VCaP (cell line): ENCODE measurements around the gene CDC25C.

Experiments used
- H3K27ac ChIP-seq: fragments of 450-650 bp; 2 replicates; pipeline ENCODE4 v1.5.1; 2017
- TF ChIP-seq, protein P1 (sequence below): fragments of 450-650 bp; conservative IDR thresholded peaks from 2 replicates; pipeline ENCODE4 v1.5.1; 2017; ENCODE audit warnings: mild to moderate bottlenecking, moderate library complexity

Gene CDC25C

DNA sequence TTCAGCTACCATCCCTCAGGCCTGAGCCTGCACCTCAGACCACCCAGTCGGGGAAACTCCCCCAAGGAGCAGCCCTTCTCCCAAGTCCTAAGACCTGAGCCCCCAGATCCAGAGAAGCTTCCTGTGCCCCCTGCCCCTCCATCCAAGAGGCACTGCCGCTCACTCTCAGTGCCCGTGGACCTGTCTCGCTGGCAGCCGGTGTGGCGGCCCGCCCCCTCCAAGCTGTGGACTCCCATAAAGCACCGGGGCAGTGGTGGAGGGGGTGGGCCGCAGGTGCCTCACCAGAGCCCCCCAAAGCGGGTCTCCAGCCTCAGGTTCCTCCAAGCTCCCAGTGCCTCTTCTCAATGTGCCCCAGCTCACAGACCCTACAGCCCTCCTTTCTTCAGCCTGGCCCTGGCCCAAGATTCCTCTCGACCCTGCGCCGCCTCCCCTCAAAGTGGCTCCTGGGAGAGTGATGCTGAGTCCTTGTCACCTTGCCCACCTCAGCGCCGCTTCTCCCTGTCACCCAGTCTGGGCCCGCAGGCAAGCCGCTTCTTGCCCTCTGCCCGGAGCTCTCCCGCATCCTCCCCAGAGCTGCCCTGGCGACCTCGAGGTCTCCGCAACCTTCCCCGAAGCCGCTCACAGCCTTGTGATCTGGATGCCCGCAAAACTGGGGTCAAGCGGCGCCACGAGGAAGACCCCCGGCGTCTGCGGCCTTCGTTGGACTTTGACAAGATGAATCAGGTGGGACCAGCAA, 13.5 kb upstream of the CDC25C start:
- TF ChIP-seq, protein P1, sequence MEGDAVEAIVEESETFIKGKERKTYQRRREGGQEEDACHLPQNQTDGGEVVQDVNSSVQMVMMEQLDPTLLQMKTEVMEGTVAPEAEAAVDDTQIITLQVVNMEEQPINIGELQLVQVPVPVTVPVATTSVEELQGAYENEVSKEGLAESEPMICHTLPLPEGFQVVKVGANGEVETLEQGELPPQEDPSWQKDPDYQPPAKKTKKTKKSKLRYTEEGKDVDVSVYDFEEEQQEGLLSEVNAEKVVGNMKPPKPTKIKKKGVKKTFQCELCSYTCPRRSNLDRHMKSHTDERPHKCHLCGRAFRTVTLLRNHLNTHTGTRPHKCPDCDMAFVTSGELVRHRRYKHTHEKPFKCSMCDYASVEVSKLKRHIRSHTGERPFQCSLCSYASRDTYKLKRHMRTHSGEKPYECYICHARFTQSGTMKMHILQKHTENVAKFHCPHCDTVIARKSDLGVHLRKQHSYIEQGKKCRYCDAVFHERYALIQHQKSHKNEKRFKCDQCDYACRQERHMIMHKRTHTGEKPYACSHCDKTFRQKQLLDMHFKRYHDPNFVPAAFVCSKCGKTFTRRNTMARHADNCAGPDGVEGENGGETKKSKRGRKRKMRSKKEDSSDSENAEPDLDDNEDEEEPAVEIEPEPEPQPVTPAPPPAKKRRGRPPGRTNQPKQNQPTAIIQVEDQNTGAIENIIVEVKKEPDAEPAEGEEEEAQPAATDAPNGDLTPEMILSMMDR, result no peak
- H3K27ac ChIP-seq, result no peak overlapping the region

GRCh38 chr5:138340008-138340407, 8.4 kb upstream of the CDC25C start:
- peak overlapping the region; percentile 99 for H3K27ac ChIP-seq
- TF ChIP-seq, protein P1, result no peak

- TF ChIP-seq, protein P1, result no peak
- H3K27ac ChIP-seq, result peak overlapping the region; percentile 99
These were observed 7.9 kb upstream of the CDC25C start for GRCh38 chr5:138339464-138339863.

GRCh38 chr5:138339091-138339456, 7.5 kb upstream of the CDC25C start:
- TF ChIP-seq, protein P1, result no peak
- H3K27ac ChIP-seq, result peak overlapping the region; percentile 99

DNA sequence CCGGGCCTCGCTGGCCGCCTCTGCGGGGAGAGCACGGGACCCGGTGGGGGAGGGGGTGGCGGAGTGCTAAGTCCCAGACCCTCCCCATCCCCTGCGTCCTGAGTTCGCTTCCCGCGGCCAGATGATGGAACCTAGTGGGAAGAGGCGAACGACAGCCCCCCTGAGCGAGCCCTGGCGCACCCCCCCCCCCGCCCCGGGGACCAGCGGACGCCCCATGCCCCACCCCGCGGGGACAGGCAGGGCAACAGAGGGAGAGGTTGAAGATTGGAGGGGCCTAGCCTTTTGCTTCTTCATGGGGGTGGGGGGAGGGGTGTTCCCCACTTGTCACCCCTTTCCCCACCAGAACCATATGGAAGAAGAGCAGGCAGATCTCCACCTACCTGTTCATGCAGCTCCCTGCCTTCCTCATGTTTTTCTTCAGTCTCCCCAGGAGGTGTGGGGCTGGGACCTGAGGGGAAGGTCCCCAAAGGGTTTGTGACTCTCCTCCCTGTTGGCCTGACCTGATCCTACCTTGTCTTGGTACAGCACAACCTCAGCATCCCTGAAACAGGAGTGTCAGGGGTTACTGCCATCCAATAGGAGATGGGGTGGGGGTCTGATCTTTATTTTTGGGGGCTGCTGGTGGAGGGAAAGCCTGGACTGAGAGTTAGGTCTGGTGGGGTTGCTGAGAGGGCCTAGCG, 6.9 kb upstream of the CDC25C start:
- TF ChIP-seq, protein P1, result no peak
- peak overlapping the region; percentile 99 for H3K27ac ChIP-seq

DNA sequence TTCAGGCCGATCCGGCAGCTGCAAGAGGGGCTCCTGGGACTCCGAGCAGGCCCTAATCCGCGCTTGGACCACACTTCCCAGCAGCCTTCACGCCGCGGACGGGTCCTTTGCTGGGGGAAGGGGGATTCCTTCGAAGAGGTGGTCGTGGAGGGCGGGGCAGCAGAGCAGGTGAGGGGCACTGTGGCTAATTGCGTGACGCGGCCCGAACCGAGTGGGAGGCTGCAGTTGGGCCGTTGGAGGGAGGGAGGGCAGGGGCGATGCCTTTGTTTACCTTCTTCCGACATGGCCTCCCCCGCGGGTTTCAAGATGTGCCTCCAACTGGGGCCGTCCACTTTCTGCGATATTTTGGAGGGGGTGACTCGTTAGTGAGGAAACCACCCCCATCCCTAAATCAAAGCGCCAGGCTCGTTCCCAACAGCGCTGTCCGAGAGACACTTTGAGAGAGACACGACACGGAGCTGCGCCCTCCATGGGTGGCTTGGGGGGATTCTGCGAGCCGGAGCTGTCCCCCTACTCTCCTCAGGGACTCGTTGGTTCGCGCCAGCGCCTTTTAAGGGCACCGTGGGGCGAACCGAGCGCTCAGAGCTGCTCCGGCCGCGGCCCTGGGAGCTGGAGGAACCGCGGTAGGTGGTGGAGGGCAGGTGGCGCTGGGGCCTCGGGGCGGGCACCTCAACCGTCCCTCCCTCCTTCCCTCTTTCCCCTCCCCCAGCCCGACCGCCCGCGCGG, 6.2 kb upstream of the CDC25C start, which contains the start of gene FAM53C:
FAM53C (plus strand) TSS at position 582 of the 726 bp plus-strand sequence. CDS start 3,070 bp downstream, outside the sequence.
- TF ChIP-seq, protein P1, result no peak
- peak within 1 kb of the TSS; percentile 99 for H3K27ac ChIP-seq
